T1000 (cell line): ENCODE results near the gene FNDC3B.

Experiments
- DNase-seq: peaks from one replicate; lab custom pipeline; 2025; ENCODE audit warnings: mixed read lengths; lab: John Stamatoyannopoulos, UW

Gene FNDC3B

GRCh38 chr3:172096881-172097420 lies 57.6 kb downstream of the FNDC3B start:
- no peak for DNase-seq

GRCh38 chr3:172097585-172097984 lies 58.2 kb downstream of the FNDC3B start:
- DNase-seq: no peak

GRCh38 chr3:172098698-172099494 lies 59.5 kb downstream of the FNDC3B start:
- DNase-seq: no peak

GRCh38 chr3:172099495-172099808 lies 60.1 kb downstream of the FNDC3B start:
- DNase-seq: no peak

- DNase-seq: no peak
These were observed 61.1 kb downstream of the FNDC3B start for GRCh38 chr3:172100482-172100881.

GRCh38 chr3:172101107-172101506 lies 61.7 kb downstream of the FNDC3B start:
- DNase-seq: no peak

GRCh38 chr3:172102123-172102882 lies 62.9 kb downstream of the FNDC3B start:
- DNase-seq: no peak

GRCh38 chr3:172102883-172103310 lies 63.5 kb downstream of the FNDC3B start:
- DNase-seq: no peak

GRCh38 chr3:172103724-172104123 lies 64.3 kb downstream of the FNDC3B start:
- no peak for DNase-seq

GRCh38 chr3:172104471-172105072 lies 65.2 kb downstream of the FNDC3B start:
- DNase-seq: no peak

GRCh38 chr3:172106037-172106954 lies 66.9 kb downstream of the FNDC3B start:
- no peak for DNase-seq

GRCh38 chr3:172106989-172107388 lies 67.6 kb downstream of the FNDC3B start:
- DNase-seq: no peak

GRCh38 chr3:172107403-172107802 lies 68.0 kb downstream of the FNDC3B start:
- DNase-seq: no peak

GRCh38 chr3:172110127-172110779 lies 70.9 kb downstream of the FNDC3B start:
- no peak for DNase-seq

- DNase-seq: no peak
These were observed 71.8 kb downstream of the FNDC3B start for GRCh38 chr3:172111163-172111562.

- DNase-seq: no peak
These were observed 72.8 kb downstream of the FNDC3B start for GRCh38 chr3:172112078-172112733.

- DNase-seq: no peak
These were observed 73.3 kb downstream of the FNDC3B start for GRCh38 chr3:172112734-172113120.

- no peak for DNase-seq
These were observed 74.3 kb downstream of the FNDC3B start for GRCh38 chr3:172113710-172114109.

GRCh38 chr3:172115059-172115458 lies 75.7 kb downstream of the FNDC3B start:
- DNase-seq: no peak

GRCh38 chr3:172115787-172116186 lies 76.4 kb downstream of the FNDC3B start:
- DNase-seq: no peak

GRCh38 chr3:172118019-172118418 lies 78.6 kb downstream of the FNDC3B start:
- no peak for DNase-seq
